Left ventricle myocardium inferior (tissue), 1 donor: ENCODE results near the gene PRR9. TPM values are rescaled to one million over a fixed set of nuclear protein-coding genes. Genes with fewer than 3 reads are reported as not detected.
"Not testable (repeated sequence)": the region's sequence is repeated elsewhere in the genome, so short reads cannot be mapped to it uniquely, and the experiment has no call there.

ENCODE experiments used
- DNase-seq: peaks from one replicate; pipeline ENCODE4 v3.0.0-alpha.2; 2020
- H3K27ac ChIP-seq: fragments of 200-600 bp; replicated peaks from 2 replicates; pipeline ENCODE4 v1.8.0; 2021
- H3K27me3 ChIP-seq: fragments of 200-600 bp; 2 replicates; pipeline ENCODE4 v1.8.0; 2021; ENCODE audit warnings: low read depth
- H3K36me3 ChIP-seq: fragments of 200-600 bp; 2 replicates; pipeline ENCODE4 v1.8.0; 2021
- H3K4me1 ChIP-seq: fragments of 200-600 bp; 2 replicates; pipeline ENCODE4 v1.8.0; 2021
- H3K4me3 ChIP-seq: fragments of 200-600 bp; 2 replicates; pipeline ENCODE4 v1.8.0; 2021; ENCODE audit warnings: mild to moderate bottlenecking, moderate library complexity
- H3K9me3 ChIP-seq: fragments of 200-600 bp; replicated peaks from 2 replicates; pipeline ENCODE4 v1.8.0; 2021
- CTCF ChIP-seq: fragments of 200-600 bp; IDR thresholded peaks from 2 replicates; pipeline ENCODE4 v1.8.0; 2021; ENCODE audit warnings: antibody characterized with exemption, mild to moderate bottlenecking, borderline replicate concordance
- intact Hi-C: fragments of 100-400 bp; cut with micrococcal nuclease; formaldehyde crosslinking; loops from one replicate; pipeline ENCODE4 v1.11.0; 2022
- long read RNA-seq: library from polyadenylated mRNA; unstranded; transcript quantifications from one replicate; pipeline ENCODE4 v2.0.0, GENCODE V29; 2021
- total RNA-seq: library from RNA; stranded (reverse); fragmentation: NEBNext Ultra II Directional; extraction: Animal tissue kit (Norgen Biotek cat#: 25700); gene quantifications from one replicate; pipeline ENCODE4 v1.2.1, GENCODE V29; 2021
- donor health status: DM: no; HTN: yes; CAD: no; lungs with severe emphysema.

PRR9 gene, protein sequence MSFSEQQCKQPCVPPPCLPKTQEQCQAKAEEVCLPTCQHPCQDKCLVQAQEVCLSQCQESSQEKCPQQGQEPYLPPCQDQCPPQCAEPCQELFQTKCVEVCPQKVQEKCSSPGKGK
- total RNA-seq: not detected
- long read RNA-seq: 0 reads

DNA sequence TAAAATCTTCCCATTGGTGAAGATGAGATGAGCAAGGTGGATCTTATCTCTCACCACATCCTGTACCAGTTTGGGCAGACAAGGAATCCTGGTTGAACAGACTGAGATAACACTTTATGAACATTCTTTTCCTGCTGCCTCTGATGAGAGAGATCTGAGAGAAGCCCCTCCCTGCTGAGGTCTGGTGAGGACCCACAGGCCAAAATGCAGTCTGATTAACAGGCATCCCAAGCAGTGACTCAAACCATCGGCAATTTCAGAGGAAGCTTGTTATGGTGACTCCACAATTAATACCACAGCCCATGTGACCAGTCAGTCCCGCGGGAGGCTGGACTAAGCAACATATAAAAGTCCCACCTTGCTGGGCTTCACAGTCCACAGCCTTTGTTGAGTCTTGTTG lies at the start of gene PRR9:
PRR9 (plus strand) TSS at position 373 of the 400 bp plus-strand sequence. CDS start 561 bp downstream, outside the sequence.
- Histone ChIP-seq H3K27me3 (peaks cover 67% of the 10 kb centered on the region), H3K4me3 (no peak within 1 kb of the TSS), H3K4me1 (no peaks in the 10 kb centered on the region), H3K27ac (no peak within 1 kb of the TSS), H3K9me3 (no peaks in the 10 kb centered on the region), H3K36me3 (no peaks in the 10 kb centered on the region)
- intact Hi-C loops: no loop called here
- TF ChIP-seq CTCF: no peak
- DNase-seq: no peak

- no peak for DNase-seq
- no peaks in the 10 kb centered on the region for H3K9me3 ChIP-seq
- TF ChIP-seq CTCF: no peak
- no peaks in the 10 kb centered on the region for H3K36me3 ChIP-seq
- H3K4me3 ChIP-seq: no peak overlapping the region
- H3K27ac ChIP-seq: no peak overlapping the region
- peaks cover 7% of the 10 kb centered on the region for H3K27me3 ChIP-seq
- intact Hi-C loops: no loop called here
- H3K4me1 ChIP-seq: no peaks in the 10 kb centered on the region
Measured at GRCh38 chr1:153168686-153169085, 48.7 kb upstream of the PRR9 start.

- DNase-seq: no peak
- no peak for TF ChIP-seq CTCF
- intact Hi-C loops: no loop called here
Measured at GRCh38 chr1:153174624-153175023, 42.8 kb upstream of the PRR9 start.

GRCh38 chr1:153178922-153179321 lies 38.5 kb upstream of the PRR9 start:
- intact Hi-C loops: no loop called here
- peaks cover 18% of the 10 kb centered on the region for H3K9me3 ChIP-seq
- H3K4me3 ChIP-seq: no peak overlapping the region
- DNase-seq: no peak
- no peak overlapping the region for H3K27ac ChIP-seq
- H3K27me3 ChIP-seq: no peaks in the 10 kb centered on the region
- H3K4me1 ChIP-seq: no peaks in the 10 kb centered on the region
- no peaks in the 10 kb centered on the region for H3K36me3 ChIP-seq
- no peak for TF ChIP-seq CTCF

More at GRCh38 chr1:153174624-153175023, 42.8 kb upstream of the PRR9 start:
- Histone ChIP-seq H3K27ac (no peak overlapping the region), H3K27me3 (no peaks in the 10 kb centered on the region), H3K4me1 (no peaks in the 10 kb centered on the region), H3K36me3 (no peaks in the 10 kb centered on the region), H3K9me3 (no peaks in the 10 kb centered on the region), H3K4me3 (no peak overlapping the region)

DNA sequence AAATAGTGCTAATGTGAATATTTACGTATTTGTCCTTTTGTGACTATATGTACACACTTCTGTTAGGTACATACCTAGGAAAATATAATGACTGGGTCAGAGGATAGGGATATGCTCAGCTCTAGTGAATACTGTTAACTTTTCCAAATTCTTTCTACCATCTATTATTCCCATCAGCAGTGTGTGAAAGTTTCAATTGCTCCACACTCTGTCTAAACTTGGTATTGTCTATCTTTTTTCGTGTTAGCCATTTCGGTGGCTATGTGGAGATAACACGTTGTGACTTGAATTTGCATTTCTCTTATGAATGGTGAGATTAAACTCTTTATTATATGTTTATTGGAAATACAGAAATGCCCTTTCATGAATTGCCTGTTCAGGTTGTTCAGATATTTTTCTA lies 36.8 kb upstream of the PRR9 start:
- intact Hi-C loops: no loop called here
- H3K9me3 ChIP-seq: peaks cover 35% of the 10 kb centered on the region
- no peak overlapping the region for H3K27ac ChIP-seq
- no peak for TF ChIP-seq CTCF
- H3K36me3 ChIP-seq: no peaks in the 10 kb centered on the region
- H3K27me3 ChIP-seq: no peaks in the 10 kb centered on the region
- no peak overlapping the region for H3K4me3 ChIP-seq
- no peak for DNase-seq
- no peaks in the 10 kb centered on the region for H3K4me1 ChIP-seq

- Histone ChIP-seq H3K27me3 (peaks cover 45% of the 10 kb centered on the region), H3K9me3 (peaks cover 32% of the 10 kb centered on the region)
- H3K4me3 ChIP-seq, H3K27ac ChIP-seq, H3K4me1 ChIP-seq, DNase-seq, H3K36me3 ChIP-seq, intact Hi-C loops: not testable (repeated sequence)
Measured at GRCh38 chr1:153188301-153188700, 29.1 kb upstream of the PRR9 start.
